Skeletal muscle satellite cell (primary cell): ENCODE measurements around the gene SEMA6B.

Experiments used
- H3K27me3 ChIP-seq: 2 replicates; pipeline ENCODE4 v1.7.0; 2013; ENCODE audit warnings: low read length; ENCODE audit not compliant: control insufficient read depth, insufficient read depth
- H3K36me3 ChIP-seq: 2 replicates; pipeline ENCODE4 v1.7.0; 2013; ENCODE audit warnings: mild to moderate bottlenecking, control low read depth, low read length; ENCODE audit not compliant: insufficient read depth
- H3K4me1 ChIP-seq: 2 replicates; pipeline ENCODE4 v1.7.0; 2013; ENCODE audit warnings: low read length; ENCODE audit not compliant: control insufficient read depth, insufficient read depth
- H3K4me2 ChIP-seq: 2 replicates; pipeline ENCODE4 v1.7.0; 2013; ENCODE audit warnings: mild to moderate bottlenecking, low read length
- H3K4me3 ChIP-seq: 2 replicates; pipeline ENCODE4 v1.7.0; 2013; ENCODE audit warnings: low read length
- H3K9ac ChIP-seq: 2 replicates; pipeline ENCODE4 v1.7.0; 2013; ENCODE audit warnings: mild to moderate bottlenecking, low read depth, low read length, moderate library complexity
- H3K9me3 ChIP-seq: replicated peaks from 2 replicates; pipeline ENCODE4 v1.7.0; 2013; ENCODE audit warnings: mild to moderate bottlenecking, control low read depth, low read length

The SEMA6B gene

DNA sequence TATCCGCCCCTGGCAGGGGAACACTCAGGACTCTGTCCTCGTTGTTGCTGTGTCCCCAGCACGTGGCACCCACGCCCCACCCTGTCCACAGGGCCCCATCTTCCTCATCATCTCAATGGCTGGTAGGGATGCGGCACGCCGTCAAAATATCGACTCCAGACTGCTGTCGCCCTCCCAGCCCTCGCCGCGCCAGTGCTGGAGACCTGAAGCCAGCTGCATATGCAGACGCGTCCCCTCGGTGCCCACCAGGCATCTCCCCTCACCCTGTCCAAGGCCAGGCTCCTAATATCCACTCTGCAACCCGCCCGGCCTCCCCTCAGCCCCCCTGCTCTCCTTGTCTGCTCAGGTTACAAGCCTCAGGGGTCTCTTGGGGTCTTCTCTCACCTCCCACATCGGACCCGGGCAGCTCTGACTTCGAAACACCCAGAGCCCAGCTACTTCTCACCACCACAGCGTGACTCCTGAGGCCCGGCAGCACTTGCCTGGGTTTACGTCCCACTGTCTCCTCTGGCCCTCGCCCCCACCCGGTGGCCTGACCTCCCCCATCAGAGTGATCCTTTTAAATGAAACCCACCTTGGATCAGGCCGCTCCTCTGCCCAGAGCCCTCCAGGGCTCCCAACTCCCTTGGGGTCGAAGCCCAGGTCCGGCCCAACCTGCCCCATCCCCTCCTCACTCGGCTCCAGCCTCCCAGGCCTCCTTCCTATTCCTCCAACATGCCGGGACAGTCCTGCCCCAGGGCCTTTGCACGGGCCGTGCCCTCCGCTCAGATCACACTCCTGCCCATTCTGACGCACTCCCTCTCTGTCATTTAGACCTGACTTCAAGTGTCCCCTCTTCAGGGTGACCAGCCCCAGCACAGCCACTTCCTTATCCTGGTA, 53.7 kb downstream of the SEMA6B start:
- Histone ChIP-seq H3K4me1 (peaks cover 17% of the 10 kb centered on the region), H3K36me3 (peaks cover 25% of the 10 kb centered on the region), H3K4me3 (no peak overlapping the region)

DNA sequence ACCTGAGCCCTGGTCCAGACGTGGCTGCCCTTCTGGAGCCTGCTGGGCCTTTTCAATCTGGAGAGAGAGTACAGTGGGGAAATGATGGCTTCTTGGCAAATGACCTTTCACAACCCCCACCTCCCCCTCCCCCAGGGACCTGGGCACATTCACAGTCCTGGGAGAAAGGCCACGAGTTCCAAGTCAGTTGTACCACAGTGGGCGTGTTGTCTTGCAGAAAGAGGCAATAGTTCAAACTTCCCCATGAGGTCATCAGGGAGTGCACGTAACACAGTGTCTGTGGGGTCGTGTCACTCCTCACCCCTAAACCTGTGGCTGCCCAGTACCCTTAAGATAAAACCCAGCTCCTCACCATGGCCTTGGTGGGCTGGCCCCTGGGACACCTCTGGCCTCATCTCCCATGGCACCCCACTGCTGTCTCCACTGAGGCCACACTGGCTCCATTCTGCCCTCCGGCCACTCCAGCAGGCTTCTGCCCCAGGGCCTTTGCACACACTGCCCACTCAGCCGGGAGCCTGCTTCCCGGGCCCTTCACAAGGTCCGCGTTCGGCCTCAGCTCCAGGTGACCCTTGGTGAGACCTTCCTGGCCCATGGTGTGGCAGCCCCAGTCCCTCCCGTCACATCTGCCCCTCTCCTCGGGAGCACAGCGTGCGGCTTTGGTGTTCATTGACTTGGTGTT, 54.5 kb downstream of the SEMA6B start:
- Histone ChIP-seq H3K27me3 (no peaks in the 10 kb centered on the region), H3K9ac (no peak overlapping the region), H3K36me3 (peaks cover 25% of the 10 kb centered on the region), H3K9me3 (no peaks in the 10 kb centered on the region), H3K4me1 (peaks cover 17% of the 10 kb centered on the region), H3K4me2 (no peak overlapping the region), H3K4me3 (no peak overlapping the region)

More for the DNA sequence above, 53.7 kb downstream of the SEMA6B start:
- Histone ChIP-seq H3K4me2 (no peak overlapping the region), H3K9ac (no peak overlapping the region), H3K9me3 (no peaks in the 10 kb centered on the region), H3K27me3 (no peaks in the 10 kb centered on the region)

DNA sequence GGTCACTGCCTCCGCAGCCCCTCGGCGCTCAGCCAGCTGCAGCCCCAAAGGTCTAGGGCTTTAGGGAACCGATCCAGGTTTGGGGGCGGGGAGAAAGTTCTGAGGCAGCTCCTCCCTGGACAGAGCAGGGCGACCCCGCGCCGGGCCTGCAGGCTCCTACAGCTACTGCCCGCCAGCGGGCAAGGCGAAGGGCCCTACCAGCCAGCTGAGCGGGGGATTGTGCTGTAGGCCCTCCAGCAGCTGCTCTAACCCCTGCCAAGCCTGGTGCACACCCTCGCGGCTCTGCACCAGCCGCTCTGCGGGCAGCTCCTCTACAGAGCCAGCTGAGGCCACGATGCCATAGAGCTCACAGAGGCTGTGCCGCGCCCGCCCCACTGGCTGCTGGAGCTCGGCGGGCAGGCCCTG, 55.2 kb downstream of the SEMA6B start:
- no peak overlapping the region for H3K4me2 ChIP-seq
- no peak overlapping the region for H3K4me3 ChIP-seq
- H3K9me3 ChIP-seq, result no peaks in the 10 kb centered on the region
- H3K9ac ChIP-seq, result no peak overlapping the region
- H3K4me1 ChIP-seq, result peaks cover 17% of the 10 kb centered on the region
- H3K27me3 ChIP-seq, result no peaks in the 10 kb centered on the region
- peaks cover 25% of the 10 kb centered on the region for H3K36me3 ChIP-seq

DNA sequence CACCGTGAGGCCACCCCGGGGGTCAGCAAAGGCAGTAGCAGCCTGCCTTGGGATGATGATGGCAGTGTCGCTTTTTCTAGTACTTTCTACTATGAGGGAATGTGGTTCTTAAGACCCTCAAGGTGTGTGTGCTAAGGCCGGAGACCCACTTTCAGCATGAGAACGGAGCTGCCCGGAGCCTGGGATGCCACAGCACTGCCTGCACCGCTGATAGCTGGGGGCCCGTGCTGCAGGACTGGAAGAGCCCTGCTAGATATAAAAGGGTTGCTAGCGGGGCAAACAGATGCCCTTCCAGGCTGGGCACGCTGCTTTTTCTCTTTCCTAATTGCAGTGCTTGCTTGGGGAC, 55.7 kb downstream of the SEMA6B start:
- H3K4me2 ChIP-seq, result no peak overlapping the region
- peaks cover 26% of the 10 kb centered on the region for H3K36me3 ChIP-seq
- no peak overlapping the region for H3K4me3 ChIP-seq
- no peaks in the 10 kb centered on the region for H3K9me3 ChIP-seq
- H3K27me3 ChIP-seq, result no peaks in the 10 kb centered on the region
- H3K9ac ChIP-seq, result no peak overlapping the region
- H3K4me1 ChIP-seq, result peaks cover 17% of the 10 kb centered on the region

DNA sequence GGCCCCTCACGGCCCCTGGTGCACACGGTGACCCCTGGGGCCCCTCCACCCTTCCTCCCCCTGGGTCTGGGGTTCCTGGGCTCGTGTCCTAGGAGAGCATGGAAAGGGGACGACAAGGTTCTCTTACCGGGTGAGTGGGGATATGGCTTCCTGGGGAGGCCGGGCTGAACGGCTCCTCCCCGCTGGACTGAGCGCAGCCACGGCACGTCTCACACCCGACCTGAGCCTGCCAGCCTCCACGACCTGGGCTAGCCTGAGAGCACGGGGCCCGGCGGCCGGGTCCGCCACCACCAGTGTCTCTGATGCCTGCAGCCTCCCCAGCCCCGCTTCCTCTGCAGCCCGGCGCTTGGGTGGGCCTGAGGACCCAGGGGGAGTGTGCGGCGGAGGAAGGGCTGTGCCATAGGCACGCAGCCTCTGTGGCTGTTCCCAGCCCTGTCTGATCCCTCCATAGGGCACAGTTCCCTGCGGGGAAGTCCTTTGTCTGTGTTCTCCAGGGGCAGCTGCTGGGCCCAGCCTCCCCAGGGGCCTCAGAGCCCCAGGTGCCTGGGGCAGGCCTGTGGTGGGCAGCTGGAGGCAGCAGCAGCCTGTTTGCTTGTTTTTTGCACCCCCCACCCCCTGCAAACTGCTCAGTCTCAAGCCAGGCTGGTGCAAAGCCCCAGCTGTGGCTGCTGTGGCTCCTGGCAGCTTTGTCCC, 56.2 kb downstream of the SEMA6B start:
- no peak overlapping the region for H3K9ac ChIP-seq
- H3K9me3 ChIP-seq, result no peaks in the 10 kb centered on the region
- H3K4me1 ChIP-seq, result peaks cover 17% of the 10 kb centered on the region
- H3K4me2 ChIP-seq, result no peak overlapping the region
- no peak overlapping the region for H3K4me3 ChIP-seq
- no peaks in the 10 kb centered on the region for H3K27me3 ChIP-seq
- peaks cover 31% of the 10 kb centered on the region for H3K36me3 ChIP-seq

DNA sequence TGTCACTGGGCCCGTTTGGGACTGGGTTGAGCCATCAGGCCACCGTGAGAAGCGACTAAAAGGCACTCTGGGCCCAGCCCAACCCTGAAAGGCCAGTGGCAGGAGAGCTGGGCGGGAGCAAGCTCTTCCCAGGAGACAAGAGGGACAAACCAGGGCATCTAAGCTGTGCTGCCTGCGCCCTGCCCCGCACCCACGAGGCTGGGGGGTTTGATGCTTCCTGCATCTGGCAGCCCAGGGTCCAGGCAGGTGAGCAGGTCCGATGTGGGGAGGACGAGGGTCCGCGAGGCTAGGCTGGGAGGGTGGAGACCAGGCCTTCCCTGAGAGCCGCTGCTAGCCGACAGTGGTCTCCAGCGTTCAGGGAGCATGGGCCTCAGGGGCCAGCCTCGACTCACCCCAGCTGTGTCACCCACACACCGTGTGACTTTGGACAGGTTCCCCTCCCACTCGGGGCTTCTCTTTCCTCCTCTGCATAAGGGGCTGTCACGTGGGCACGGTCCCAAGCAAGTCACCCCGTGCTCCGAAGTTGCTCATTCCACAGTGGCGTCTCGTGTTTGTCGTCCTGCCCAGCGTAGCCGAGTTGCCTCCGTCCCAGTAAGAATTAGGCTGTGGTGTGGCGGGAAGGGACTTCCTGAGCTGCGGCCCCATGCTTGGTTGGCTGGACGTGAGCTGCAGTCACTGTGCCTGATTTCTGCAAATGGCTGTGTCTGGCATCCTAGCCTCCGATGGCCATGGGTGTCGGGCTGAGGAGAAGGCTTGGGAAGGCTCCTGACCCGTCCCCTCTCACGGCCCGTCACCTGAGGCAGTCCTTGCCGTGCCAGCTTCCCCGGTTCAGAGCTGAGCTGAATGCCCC, 57.0 kb downstream of the SEMA6B start:
- peaks cover 38% of the 10 kb centered on the region for H3K36me3 ChIP-seq
- peaks cover 17% of the 10 kb centered on the region for H3K4me1 ChIP-seq
- H3K4me3 ChIP-seq, result no peak overlapping the region
- H3K4me2 ChIP-seq, result no peak overlapping the region
- no peaks in the 10 kb centered on the region for H3K9me3 ChIP-seq
- no peaks in the 10 kb centered on the region for H3K27me3 ChIP-seq
- H3K9ac ChIP-seq, result no peak overlapping the region

DNA sequence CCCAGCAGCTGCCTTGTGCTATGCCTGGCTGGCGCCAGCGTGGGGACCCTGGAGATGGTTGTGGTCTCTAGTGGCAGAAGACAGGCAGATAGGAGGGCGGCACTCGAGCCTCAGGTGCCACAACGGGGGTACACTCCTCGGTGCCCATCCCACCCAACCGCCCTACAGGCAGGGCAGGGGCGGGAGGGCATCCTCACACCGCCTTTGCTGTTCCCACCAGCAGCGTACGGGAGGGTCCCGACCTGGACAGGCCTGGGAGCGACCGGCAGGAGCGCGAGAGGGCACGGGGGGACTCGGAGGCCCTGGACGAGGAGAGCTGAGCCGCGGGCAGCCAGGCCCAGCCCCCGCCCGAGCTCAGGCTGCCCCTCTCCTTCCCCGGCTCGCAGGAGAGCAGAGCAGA, 57.8 kb downstream of the SEMA6B start:
- H3K9me3 ChIP-seq, result no peaks in the 10 kb centered on the region

DNA sequence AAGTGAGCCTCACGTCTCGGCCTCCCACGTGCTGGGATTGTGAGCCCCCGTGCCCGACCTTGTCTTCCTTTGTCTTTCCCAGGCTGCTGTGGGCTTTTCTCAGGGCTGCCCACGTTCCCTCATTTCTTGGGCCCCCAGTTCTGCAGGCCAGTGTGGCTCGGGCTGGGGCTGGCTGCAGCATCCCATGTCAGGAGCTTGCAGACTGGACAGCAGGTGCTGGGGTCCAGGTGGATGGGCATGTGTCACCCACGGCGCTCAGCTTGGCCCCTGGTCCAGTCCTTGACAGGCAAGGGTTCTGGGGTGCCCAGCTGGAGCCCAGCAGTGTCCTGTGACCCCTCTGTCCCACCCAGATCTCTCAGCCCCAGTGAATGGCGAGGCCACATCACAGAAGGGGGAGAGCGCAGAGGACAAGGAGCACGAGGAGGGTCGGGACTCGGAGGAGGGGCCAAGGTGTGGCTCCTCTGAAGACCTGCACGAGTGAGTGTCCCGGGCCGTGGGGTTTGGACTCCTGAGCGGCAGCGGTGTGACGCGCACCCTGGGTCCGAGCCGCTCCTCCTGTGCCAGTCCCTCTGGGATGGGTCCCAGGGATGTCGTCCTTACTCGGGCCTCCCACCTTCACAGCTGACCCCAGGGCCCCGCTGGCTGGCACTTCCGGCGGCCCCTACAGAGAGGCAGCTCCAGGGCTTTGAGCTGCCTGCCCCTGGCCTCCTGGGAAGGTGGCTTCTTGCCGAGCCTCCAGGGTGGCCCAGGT, 58.5 kb downstream of the SEMA6B start:
- Histone ChIP-seq H3K36me3 (peaks cover 42% of the 10 kb centered on the region), H3K27me3 (no peaks in the 10 kb centered on the region)

More for the DNA sequence above, 57.8 kb downstream of the SEMA6B start:
- Histone ChIP-seq H3K9ac (no peak overlapping the region), H3K4me1 (peaks cover 12% of the 10 kb centered on the region), H3K36me3 (peaks cover 39% of the 10 kb centered on the region), H3K27me3 (no peaks in the 10 kb centered on the region), H3K4me2 (no peak overlapping the region), H3K4me3 (no peak overlapping the region)

DNA sequence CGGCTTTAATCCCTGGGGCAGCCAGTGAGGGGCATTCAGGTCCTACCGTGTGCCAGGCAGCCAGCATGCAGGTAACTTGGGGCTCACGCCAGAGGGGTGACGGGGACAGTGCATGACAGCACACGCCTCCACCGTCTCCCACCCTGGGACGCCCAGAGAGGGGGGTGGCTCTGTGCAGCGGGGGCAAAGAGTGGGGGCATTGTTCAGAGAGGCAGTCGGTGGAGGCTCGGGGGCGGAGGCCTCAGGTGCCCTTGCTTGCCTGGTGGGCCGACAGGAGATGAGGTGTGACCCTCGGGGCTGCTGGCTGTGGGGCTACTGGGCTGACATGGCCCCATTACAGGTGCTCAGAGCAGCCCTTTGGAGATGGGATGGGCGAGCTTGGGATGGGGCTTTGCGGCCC, 59.6 kb downstream of the SEMA6B start:
- Histone ChIP-seq H3K9me3 (no peaks in the 10 kb centered on the region), H3K4me2 (no peak overlapping the region), H3K4me3 (no peak overlapping the region), H3K36me3 (peaks cover 49% of the 10 kb centered on the region), H3K27me3 (no peaks in the 10 kb centered on the region), H3K4me1 (peaks cover 5% of the 10 kb centered on the region), H3K9ac (no peak overlapping the region)

More for the DNA sequence above, 58.5 kb downstream of the SEMA6B start:
- no peak overlapping the region for H3K4me2 ChIP-seq
- no peak overlapping the region for H3K4me3 ChIP-seq
- H3K9ac ChIP-seq, result no peak overlapping the region
- H3K4me1 ChIP-seq, result peaks cover 5% of the 10 kb centered on the region
- no peaks in the 10 kb centered on the region for H3K9me3 ChIP-seq

DNA sequence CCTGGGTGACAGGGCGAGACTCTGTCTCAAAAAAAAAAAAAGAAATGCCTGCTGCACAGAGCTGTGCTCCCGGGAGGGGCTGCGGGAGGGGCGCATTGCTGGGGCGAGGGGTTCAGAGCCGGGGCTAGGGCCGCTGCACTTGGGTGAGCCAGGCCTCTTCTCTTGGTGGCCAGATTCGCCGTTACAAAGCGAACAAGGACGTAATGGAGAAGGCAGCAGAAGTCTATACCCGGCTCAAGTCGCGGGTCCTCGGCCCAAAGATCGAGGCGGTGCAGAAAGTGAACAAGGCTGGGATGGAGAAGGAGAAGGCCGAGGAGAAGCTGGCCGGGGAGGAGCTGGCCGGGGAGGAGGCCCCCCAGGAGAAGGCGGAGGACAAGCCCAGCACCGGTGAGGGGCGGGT, 60.2 kb downstream of the SEMA6B start:
- peaks cover 46% of the 10 kb centered on the region for H3K36me3 ChIP-seq
- H3K9ac ChIP-seq, result no peak overlapping the region

More for the DNA sequence above, 60.2 kb downstream of the SEMA6B start:
- no peak overlapping the region for H3K4me3 ChIP-seq
- H3K27me3 ChIP-seq, result no peaks in the 10 kb centered on the region
- no peaks in the 10 kb centered on the region for H3K4me1 ChIP-seq
- no peak overlapping the region for H3K4me2 ChIP-seq
- no peaks in the 10 kb centered on the region for H3K9me3 ChIP-seq
